ENCODE measurements around the gene DRAXIN. TPM values are rescaled to one million over a fixed set of nuclear protein-coding genes. Genes with fewer than 3 reads are reported as not detected.

DRAXIN gene
- polyA plus RNA-seq, 1 donor from 2014 or later: 33.5 TPM

DNA sequence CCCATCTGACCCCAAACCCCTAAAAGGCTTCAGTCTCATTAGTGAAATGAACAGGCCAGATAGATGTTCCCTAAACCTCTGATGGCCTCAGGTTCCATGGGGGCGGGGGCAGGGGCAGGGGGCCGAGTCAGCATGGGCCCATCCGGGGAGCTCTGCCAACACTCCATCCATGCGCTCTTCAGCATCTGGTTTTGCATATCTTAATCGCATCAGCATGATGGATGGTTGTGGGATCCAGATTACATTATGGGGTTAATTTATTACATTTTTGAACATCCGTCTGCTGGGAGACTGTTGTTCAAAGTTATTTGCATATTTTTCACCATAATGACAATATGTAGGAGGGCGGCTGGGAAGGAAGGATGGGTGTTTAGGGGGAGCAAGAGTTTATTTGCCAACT, 7.4 kb upstream of the DRAXIN start:
- Histone ChIP-seq H3K9me2 (ENCODE audit: insufficient read depth, low read length) (no peaks in the 10 kb centered on the region), H3K79me2 (replicated peaks; ENCODE audit: insufficient read depth, low read length) (peaks cover 33% of the 10 kb centered on the region), H3F3A (ENCODE audit: insufficient read depth, low read length, poor library complexity, severe bottlenecking) (peaks cover 12% of the 10 kb centered on the region), H2AFZ (ENCODE audit: low read depth, low read length) (no peak overlapping the region), H3K27me3 (ENCODE audit: insufficient read depth, low read depth, low read length) (no peaks in the 10 kb centered on the region), H3K4me2 (ENCODE audit: low read length) (no peak overlapping the region), H3K27ac (ENCODE audit: low read length) (no peak overlapping the region), H3K36me3 (ENCODE audit: insufficient read depth, low read length) (no peaks in the 10 kb centered on the region), H3K9ac (ENCODE audit: low read length) (no peak overlapping the region), H3K4me3 (ENCODE audit: low read length) (peak overlapping the region; percentile 4), H4K20me1 (ENCODE audit: insufficient read depth) (no peaks in the 10 kb centered on the region), H3K9me3 (ENCODE audit: low read length) (no peaks in the 10 kb centered on the region)
- TF ChIP-seq SMC3 (conservative IDR thresholded peaks at IDR 0.05; ENCODE audit: poor library complexity) (no peak), RAD21 (conservative IDR thresholded peaks at IDR 0.05) (no peak), EZH2 (IDR thresholded peaks at IDR 0.05; ENCODE audit: borderline replicate concordance, insufficient read depth, low read length, poor library complexity, severe bottlenecking) (no peak), MXI1 (conservative IDR thresholded peaks at IDR 0.05; ENCODE audit: poor library complexity, severe bottlenecking) (no peak), TAF1 (IDR thresholded peaks at IDR 0.05; ENCODE audit: low read depth) (no peak), EP300 (conservative IDR thresholded peaks at IDR 0.05; ENCODE audit: poor library complexity, severe bottlenecking) (no peak), POLR2AphosphoS5 (IDR thresholded peaks at IDR 0.05) (no peak)
- TF ChIP-seq, protein P1, sequence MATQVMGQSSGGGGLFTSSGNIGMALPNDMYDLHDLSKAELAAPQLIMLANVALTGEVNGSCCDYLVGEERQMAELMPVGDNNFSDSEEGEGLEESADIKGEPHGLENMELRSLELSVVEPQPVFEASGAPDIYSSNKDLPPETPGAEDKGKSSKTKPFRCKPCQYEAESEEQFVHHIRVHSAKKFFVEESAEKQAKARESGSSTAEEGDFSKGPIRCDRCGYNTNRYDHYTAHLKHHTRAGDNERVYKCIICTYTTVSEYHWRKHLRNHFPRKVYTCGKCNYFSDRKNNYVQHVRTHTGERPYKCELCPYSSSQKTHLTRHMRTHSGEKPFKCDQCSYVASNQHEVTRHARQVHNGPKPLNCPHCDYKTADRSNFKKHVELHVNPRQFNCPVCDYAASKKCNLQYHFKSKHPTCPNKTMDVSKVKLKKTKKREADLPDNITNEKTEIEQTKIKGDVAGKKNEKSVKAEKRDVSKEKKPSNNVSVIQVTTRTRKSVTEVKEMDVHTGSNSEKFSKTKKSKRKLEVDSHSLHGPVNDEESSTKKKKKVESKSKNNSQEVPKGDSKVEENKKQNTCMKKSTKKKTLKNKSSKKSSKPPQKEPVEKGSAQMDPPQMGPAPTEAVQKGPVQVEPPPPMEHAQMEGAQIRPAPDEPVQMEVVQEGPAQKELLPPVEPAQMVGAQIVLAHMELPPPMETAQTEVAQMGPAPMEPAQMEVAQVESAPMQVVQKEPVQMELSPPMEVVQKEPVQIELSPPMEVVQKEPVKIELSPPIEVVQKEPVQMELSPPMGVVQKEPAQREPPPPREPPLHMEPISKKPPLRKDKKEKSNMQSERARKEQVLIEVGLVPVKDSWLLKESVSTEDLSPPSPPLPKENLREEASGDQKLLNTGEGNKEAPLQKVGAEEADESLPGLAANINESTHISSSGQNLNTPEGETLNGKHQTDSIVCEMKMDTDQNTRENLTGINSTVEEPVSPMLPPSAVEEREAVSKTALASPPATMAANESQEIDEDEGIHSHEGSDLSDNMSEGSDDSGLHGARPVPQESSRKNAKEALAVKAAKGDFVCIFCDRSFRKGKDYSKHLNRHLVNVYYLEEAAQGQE (IDR thresholded peaks at IDR 0.05; ENCODE audit: borderline replicate concordance): no peak
- TF ChIP-seq, protein P2, sequence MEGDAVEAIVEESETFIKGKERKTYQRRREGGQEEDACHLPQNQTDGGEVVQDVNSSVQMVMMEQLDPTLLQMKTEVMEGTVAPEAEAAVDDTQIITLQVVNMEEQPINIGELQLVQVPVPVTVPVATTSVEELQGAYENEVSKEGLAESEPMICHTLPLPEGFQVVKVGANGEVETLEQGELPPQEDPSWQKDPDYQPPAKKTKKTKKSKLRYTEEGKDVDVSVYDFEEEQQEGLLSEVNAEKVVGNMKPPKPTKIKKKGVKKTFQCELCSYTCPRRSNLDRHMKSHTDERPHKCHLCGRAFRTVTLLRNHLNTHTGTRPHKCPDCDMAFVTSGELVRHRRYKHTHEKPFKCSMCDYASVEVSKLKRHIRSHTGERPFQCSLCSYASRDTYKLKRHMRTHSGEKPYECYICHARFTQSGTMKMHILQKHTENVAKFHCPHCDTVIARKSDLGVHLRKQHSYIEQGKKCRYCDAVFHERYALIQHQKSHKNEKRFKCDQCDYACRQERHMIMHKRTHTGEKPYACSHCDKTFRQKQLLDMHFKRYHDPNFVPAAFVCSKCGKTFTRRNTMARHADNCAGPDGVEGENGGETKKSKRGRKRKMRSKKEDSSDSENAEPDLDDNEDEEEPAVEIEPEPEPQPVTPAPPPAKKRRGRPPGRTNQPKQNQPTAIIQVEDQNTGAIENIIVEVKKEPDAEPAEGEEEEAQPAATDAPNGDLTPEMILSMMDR (IDR thresholded peaks at IDR 0.05; ENCODE audit: poor library complexity, severe bottlenecking): no peak

DNA sequence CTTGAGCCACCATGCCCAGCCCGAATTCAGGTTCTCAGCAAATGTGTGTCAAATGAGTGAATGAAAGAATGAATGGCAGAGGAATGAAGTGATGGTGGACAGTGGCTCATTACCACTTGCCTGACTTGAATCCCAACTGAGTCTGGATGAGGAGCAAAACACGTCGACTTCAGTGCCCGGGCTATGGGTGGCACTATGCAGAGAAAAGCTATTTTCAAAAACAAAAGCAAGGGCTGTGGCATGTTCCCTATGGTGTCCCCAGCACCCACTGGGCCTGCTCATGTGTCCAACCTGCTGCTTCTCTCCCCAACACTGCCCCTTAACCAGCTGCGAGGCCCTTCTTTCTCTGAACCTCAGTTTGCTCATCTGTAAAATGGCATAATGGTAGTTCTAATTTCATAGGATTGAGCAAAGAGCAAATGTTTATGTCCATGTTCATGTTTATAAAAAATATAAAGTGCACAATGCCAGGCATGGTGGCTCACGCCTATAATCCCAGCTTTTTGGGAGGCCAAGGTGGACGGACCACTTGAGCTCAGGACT, 6.2 kb upstream of the DRAXIN start:
- Histone ChIP-seq H3K27ac (ENCODE audit: low read length) (no peak overlapping the region), H3K36me3 (ENCODE audit: insufficient read depth, low read length) (no peaks in the 10 kb centered on the region), H2AFZ (ENCODE audit: low read depth, low read length) (no peak overlapping the region), H3K27me3 (ENCODE audit: insufficient read depth, low read depth, low read length) (no peaks in the 10 kb centered on the region), H3K79me2 (replicated peaks; ENCODE audit: insufficient read depth, low read length) (peaks cover 38% of the 10 kb centered on the region), H3K9me2 (ENCODE audit: insufficient read depth, low read length) (no peaks in the 10 kb centered on the region), H3K9ac (ENCODE audit: low read length) (no peak overlapping the region), H4K20me1 (ENCODE audit: insufficient read depth) (no peaks in the 10 kb centered on the region), H3F3A (ENCODE audit: insufficient read depth, low read length, poor library complexity, severe bottlenecking) (peaks cover 12% of the 10 kb centered on the region), H3K4me3 (ENCODE audit: low read length) (no peak overlapping the region), H3K9me3 (ENCODE audit: low read length) (no peaks in the 10 kb centered on the region), H3K4me2 (ENCODE audit: low read length) (no peak overlapping the region)
- no peak for TF ChIP-seq RAD21 (conservative IDR thresholded peaks at IDR 0.05)
- TF ChIP-seq, protein P2 (IDR thresholded peaks at IDR 0.05; ENCODE audit: poor library complexity, severe bottlenecking): no peak
- TF ChIP-seq EZH2 (IDR thresholded peaks at IDR 0.05; ENCODE audit: borderline replicate concordance, insufficient read depth, low read length, poor library complexity, severe bottlenecking): no peak
- no peak for TF ChIP-seq POLR2AphosphoS5 (IDR thresholded peaks at IDR 0.05)
- TF ChIP-seq SMC3 (conservative IDR thresholded peaks at IDR 0.05; ENCODE audit: poor library complexity): no peak
- TF ChIP-seq, protein P1 (IDR thresholded peaks at IDR 0.05; ENCODE audit: borderline replicate concordance): no peak
- TF ChIP-seq MXI1 (conservative IDR thresholded peaks at IDR 0.05; ENCODE audit: poor library complexity, severe bottlenecking): no peak
- TF ChIP-seq EP300 (conservative IDR thresholded peaks at IDR 0.05; ENCODE audit: poor library complexity, severe bottlenecking): no peak
- no peak for TF ChIP-seq TAF1 (IDR thresholded peaks at IDR 0.05; ENCODE audit: low read depth)

Data from neural cell (in vitro differentiated cells).